GM12878 (cell line): ENCODE measurements around the gene RPS16.

ENCODE experiments used
- BRCA1 ChIP-seq: IDR thresholded peaks from 2 replicates; pipeline ENCODE4 v1.6.1; 2011; ENCODE audit warnings: low read depth, low read length, improper control_type of control experiment
- CTCF ChIP-seq, 3 experiments: IDR thresholded peaks in 2 of 3; conservative IDR thresholded peaks in 1 of 3; 2 replicates each; pipeline ENCODE4 v1.5.1; 2011; ENCODE audit warnings: low read depth in 3 of 3, low read length in 3 of 3, mild to moderate bottlenecking in 3 of 3, control low read depth in 2 of 3, moderate library complexity in 2 of 3, inconsistent platforms in 1 of 3, mixed read lengths in 1 of 3; ENCODE audit not compliant: control insufficient read depth in 2 of 3, insufficient read depth in 1 of 3; ENCODE audit errors: extremely low read depth in 1 of 3
- EGR1 ChIP-seq, 2 experiments: IDR thresholded peaks; 1 replicate in 1 of 2; 2 replicates in 1 of 2; pipeline ENCODE4 v1.6.1; 2011 to 2012; ENCODE audit warnings: low read depth in 2 of 2, low read length in 2 of 2, borderline replicate concordance in 1 of 2, mild to moderate bottlenecking in 1 of 2, moderate library complexity in 1 of 2
- MAX ChIP-seq: IDR thresholded peaks from 2 replicates; pipeline ENCODE4 v1.6.1; 2012; ENCODE audit warnings: low read depth, low read length, improper control_type of control experiment
- POLR2A ChIP-seq: IDR thresholded peaks from 2 replicates; pipeline ENCODE4 v1.6.1; 2011; ENCODE audit warnings: low read depth, mild to moderate bottlenecking, low read length
- YY1 ChIP-seq: IDR thresholded peaks from 2 replicates; pipeline ENCODE4 v1.6.1; 2011; ENCODE audit warnings: low read depth, mild to moderate bottlenecking, low read length
- ZNF274 ChIP-seq: IDR thresholded peaks from one replicate; pipeline ENCODE4 v1.8.0; 2011; ENCODE audit not compliant: insufficient read length, insufficient read depth
- ZZZ3 ChIP-seq: IDR thresholded peaks from 2 replicates; pipeline ENCODE4 v1.6.1; 2011; ENCODE audit warnings: low read depth; ENCODE audit not compliant: control insufficient read depth, insufficient read length

GRCh38 chr19:39463403-39463802, 27.7 kb upstream of the RPS16 start:
- TF ChIP-seq YY1 (no peak), POLR2A (no peak), MAX (no peak), ZNF274 (no peak), CTCF (IDR thresholded peaks at IDR 0.05 in 2 of 3, conservative IDR thresholded peaks at IDR 0.05 in 1 of 3; ENCODE audit: control insufficient read depth in 2 of 3, extremely low read depth in 1 of 3, insufficient read depth in 1 of 3, low read depth in 3 of 3, low read length in 3 of 3) (no peak), EGR1 (IDR thresholded peaks at IDR 0.05; ENCODE audit: borderline replicate concordance in 1 of 2, low read depth in 2 of 2, low read length in 2 of 2) (no peak), BRCA1 (no peak), ZZZ3 (no peak)
